Effector memory CD8-positive, alpha-beta T cell (primary cell): ENCODE data around the gene TSTD1.

ENCODE experiments used
- ATAC-seq: fragments of 150-1000 bp; cut with Tn5 transposase; replicated peaks from 2 replicates; pipeline ENCODE4 v1.10.0; 2021; ENCODE audit warnings: mild to moderate bottlenecking, moderate library complexity
- DNase-seq, 3 experiments: peaks; one replicate each; pipeline ENCODE4 v3.0.0; 2021
- H3K27ac Mint-ChIP-seq, 2 donors: one replicate each; pipeline ENCODE4 v1.8.0; 2022; ENCODE audit warnings: mild to moderate bottlenecking in 2 of 2, mixed read lengths in 2 of 2, moderate library complexity in 2 of 2
- H3K27me3 Mint-ChIP-seq, 2 donors: one replicate each; pipeline ENCODE4 v1.8.0; 2022; ENCODE audit warnings: mixed read lengths in 2 of 2
- H3K36me3 Mint-ChIP-seq: one replicate; pipeline ENCODE4 v1.8.0; 2022; ENCODE audit warnings: mild to moderate bottlenecking, moderate library complexity, mixed read lengths; ENCODE audit not compliant: insufficient read depth
- H3K4me1 Mint-ChIP-seq, 2 donors: one replicate each; pipeline ENCODE4 v1.8.0; 2022; ENCODE audit warnings: low read depth in 2 of 2, mixed read lengths in 2 of 2
- H3K4me3 Mint-ChIP-seq, 2 donors: one replicate each; pipeline ENCODE4 v1.8.0; 2022; ENCODE audit warnings: mild to moderate bottlenecking in 2 of 2, mixed read lengths in 2 of 2, moderate library complexity in 2 of 2
- H3K9me3 Mint-ChIP-seq, 2 donors: one replicate each; pipeline ENCODE4 v1.8.0; 2022; ENCODE audit warnings: mixed read lengths in 2 of 2

The TSTD1 gene

DNA sequence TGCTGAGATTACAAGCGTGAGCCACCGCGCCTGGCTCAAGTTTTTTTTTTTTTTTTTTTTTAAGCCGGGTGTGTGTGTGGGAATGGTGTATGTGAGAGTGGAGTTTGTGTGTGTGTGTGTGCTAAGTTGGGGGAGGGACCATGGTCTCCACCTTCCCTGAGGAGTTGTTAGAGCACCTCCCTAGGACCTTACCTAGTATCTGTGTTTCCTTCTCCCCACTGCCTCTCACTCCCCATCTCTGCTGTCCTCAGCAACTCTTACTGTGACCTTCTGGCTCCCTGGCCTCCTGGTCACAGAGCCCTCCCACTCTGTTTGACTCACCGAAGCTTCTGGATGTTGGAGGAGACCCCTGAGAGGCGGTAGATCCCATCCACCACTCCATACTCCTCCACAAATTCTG lies 20.5 kb upstream of the TSTD1 start:
- DNase-seq: no peak
- H3K9me3 Mint-ChIP-seq: no peaks in the 10 kb centered on the region
- peaks cover 52 to 60% of the 10 kb centered on the region in 2 donors for H3K4me1 Mint-ChIP-seq
- no peaks in the 10 kb centered on the region for H3K27me3 Mint-ChIP-seq
- ATAC-seq: no peak
- peak overlapping the region; percentile 44 to 50 for H3K4me3 Mint-ChIP-seq
- H3K36me3 Mint-ChIP-seq: peaks cover 93% of the 10 kb centered on the region
- H3K27ac Mint-ChIP-seq: peak overlapping the region; percentile 89 to 91

DNA sequence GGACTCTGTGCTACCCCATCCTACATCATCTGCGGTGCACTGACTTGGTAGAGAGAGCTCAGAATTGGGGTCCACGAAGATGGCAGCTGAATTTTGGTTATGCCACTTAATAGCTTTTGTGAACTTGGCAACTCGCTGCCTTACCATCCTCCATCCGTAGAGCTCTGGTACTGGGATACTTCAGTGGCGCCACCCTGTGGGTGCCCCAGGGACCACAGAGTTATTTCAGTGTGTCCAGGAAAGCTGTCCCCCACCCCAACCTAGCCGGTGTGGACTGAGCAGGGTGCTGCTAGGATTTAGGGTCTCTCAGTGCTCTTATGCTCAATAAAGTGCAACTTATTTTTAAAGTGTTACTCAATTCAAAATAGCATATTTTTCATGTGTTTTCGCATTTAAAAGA lies 16.0 kb upstream of the TSTD1 start:
- DNase-seq (no peak), ATAC-seq (no peak)
- peak overlapping the region in 1 of 2 donors; percentile 41 for H3K27ac Mint-ChIP-seq
- no peaks in the 10 kb centered on the region for H3K27me3 Mint-ChIP-seq
- no peaks in the 10 kb centered on the region for H3K9me3 Mint-ChIP-seq
- peaks cover 95% of the 10 kb centered on the region for H3K36me3 Mint-ChIP-seq
- H3K4me1 Mint-ChIP-seq: peaks cover 34 to 37% of the 10 kb centered on the region in 2 donors
- no peak overlapping the region for H3K4me3 Mint-ChIP-seq

DNA sequence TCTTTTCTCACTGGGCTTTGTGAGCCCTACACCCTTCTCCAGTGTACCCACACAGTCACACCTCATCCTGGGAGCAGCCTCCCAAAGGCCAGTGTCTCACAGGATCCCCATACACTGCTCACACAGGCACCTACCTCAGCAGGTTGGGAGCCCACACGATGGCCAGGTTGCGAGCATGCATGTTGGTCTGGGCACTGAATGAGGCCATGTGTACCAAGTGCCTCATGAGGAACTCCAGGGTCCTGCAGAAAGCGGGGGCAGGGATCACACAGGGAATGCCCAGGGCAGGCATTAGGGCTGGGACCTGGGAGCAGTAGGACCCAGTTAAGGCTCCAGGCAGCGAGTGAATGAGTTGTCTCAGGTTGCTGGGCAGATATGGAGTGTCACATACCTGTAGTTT lies 15.5 kb upstream of the TSTD1 start:
- H3K4me3 Mint-ChIP-seq: no peak overlapping the region
- peaks cover 95% of the 10 kb centered on the region for H3K36me3 Mint-ChIP-seq
- H3K9me3 Mint-ChIP-seq: no peaks in the 10 kb centered on the region
- ATAC-seq (no peak), DNase-seq (no peak)
- H3K4me1 Mint-ChIP-seq: peaks cover 30 to 31% of the 10 kb centered on the region in 2 donors
- H3K27ac Mint-ChIP-seq: peak overlapping the region in 1 of 2 donors; percentile 81
- H3K27me3 Mint-ChIP-seq: no peaks in the 10 kb centered on the region

DNA sequence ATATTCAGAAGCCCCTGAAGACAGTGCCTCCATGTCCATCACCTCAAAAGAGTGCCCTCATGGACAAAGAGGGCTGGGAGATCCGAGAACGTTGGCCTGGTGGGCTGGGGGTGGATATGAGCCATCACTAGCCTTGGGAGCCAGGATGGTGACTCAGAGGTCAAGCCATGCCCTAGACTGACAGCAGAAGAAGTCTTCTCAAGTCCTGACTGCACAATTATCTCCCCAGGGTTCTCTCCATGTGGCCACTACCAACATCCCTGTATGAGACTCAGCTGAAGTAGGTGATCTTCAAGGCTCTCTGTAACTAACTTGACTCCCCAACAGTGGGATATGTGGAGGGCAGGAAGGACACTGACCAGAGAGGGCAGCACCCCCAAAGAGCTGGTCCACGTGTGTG lies 14.1 kb upstream of the TSTD1 start:
- DNase-seq: no peak
- no peak overlapping the region for H3K4me3 Mint-ChIP-seq
- ATAC-seq: no peak
- H3K4me1 Mint-ChIP-seq: peaks cover 36 to 39% of the 10 kb centered on the region in 2 donors
- H3K27me3 Mint-ChIP-seq: no peaks in the 10 kb centered on the region
- H3K36me3 Mint-ChIP-seq: peaks cover 91% of the 10 kb centered on the region
- peak overlapping the region in 1 of 2 donors; percentile 59 for H3K27ac Mint-ChIP-seq
- H3K9me3 Mint-ChIP-seq: no peaks in the 10 kb centered on the region

DNA sequence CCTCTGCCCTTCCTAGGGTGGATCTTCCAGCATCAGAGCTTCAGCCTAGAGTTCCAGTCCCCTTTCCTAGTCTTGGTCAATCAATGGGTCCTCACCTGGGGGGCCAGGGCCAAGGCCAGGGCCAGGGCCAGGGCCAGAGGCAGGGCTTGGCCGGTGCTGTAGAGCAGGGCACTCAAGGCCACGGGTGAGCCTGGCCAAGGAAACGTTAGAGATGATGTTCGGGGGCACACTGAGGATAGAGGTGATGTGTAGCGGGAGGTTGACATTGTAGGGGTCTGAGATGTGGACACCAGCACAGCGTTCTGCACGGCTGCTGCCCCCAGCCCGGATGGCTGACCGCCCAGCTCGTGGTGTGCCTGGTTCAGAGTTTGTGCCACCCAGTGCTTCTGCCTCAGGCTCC lies 12.5 kb upstream of the TSTD1 start:
- peaks cover 86% of the 10 kb centered on the region for H3K36me3 Mint-ChIP-seq
- no peak overlapping the region for H3K4me3 Mint-ChIP-seq
- no peaks in the 10 kb centered on the region for H3K9me3 Mint-ChIP-seq
- H3K27ac Mint-ChIP-seq: peak overlapping the region; percentile 10 to 54
- H3K27me3 Mint-ChIP-seq: no peaks in the 10 kb centered on the region
- H3K4me1 Mint-ChIP-seq: peaks cover 34 to 35% of the 10 kb centered on the region in 2 donors
- DNase-seq: no peak
- no peak for ATAC-seq

DNA sequence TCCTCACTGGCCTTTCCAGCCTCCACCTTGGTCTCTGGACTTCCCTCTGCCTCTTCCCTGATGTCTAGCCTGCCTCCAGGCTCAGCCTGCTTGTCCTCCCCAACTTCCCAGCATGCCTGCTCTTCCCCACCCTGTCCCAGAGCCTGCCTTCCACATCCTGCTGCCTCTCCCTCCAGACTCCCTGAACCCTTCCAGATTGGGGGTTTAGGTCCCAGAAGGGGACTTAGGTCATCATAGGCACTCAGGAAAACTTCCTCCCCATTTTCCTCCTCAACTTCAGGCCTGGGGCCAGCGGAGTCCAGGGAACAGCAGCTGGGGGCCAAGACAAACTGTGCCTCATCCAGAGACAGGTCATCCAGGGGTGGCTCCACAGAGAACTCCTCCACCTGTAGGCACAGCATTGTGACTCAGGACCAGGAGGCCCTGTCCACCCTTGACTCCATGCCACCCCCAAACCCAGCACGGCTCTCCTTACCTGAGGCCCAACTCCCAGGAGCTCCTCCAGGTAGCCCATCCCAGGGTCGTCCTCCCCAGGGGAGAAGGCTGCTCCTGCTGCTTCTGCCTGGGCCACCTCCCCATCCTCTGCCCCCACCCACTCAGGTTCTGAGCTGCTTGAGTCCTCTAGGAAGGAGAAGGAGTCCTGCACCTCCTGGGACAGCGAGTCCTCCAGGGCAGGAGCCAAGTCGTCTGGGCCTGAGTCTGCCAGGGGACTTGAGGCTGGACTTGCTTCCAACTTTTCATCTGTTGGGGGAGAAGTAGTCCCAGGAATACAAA lies 10.4 kb upstream of the TSTD1 start:
- Mint-ChIP-seq H3K4me1 (peaks cover 42 to 45% of the 10 kb centered on the region in 2 donors), H3K4me3 (peak overlapping the region in 1 of 2 donors; percentile 25), H3K36me3 (peaks cover 89% of the 10 kb centered on the region), H3K27ac (peak overlapping the region; percentile 78 to 81), H3K9me3 (no peaks in the 10 kb centered on the region), H3K27me3 (no peaks in the 10 kb centered on the region)
- no peak for ATAC-seq
- DNase-seq: no peak

DNA sequence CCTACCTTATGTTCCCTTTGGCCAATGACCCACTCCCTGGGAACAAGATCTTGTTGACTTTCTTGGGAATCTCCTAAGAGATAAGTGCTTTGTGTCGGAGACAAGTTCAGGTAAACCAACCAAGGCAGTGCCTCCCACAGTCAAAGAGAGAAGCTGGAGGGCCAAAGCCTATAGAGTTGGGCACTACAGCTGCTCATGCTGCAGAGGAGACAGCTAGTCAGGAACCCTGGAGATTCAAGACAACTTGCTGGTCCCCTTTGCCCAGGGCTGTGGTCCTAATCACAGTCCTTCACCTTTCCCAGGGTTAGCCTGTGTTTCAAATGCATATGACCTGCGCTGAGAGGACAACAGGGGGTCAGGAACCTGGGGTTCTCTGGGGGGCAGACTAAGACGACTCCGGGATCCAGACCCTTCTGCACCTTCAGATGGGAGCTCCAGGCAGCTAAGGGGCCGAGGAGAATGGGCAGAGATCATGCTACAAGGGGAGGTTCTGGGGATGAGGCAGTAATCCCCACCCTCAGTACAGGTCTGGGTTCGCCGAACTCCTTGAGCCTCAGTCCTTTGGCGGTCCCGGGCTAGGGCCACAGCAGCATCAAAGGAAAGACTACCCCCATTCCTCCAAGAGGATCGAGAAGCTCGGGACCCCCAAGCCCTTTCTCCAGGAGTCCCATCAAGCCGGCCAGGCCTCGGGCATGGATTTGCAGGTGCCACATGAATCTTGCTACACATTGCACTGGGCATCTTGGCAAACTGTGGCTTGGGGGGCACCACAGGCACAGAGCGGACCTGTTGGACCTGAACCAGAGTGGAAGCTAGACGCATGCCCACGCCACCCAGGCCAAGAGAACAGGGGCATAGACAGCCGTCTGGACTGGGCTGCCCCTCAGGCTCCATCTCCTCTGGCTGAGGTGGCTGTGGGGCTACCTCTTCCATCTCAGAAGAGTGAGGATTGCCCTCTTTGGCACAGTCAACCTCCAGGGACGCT lies 9.0 kb upstream of the TSTD1 start:
- H3K4me1 Mint-ChIP-seq: peaks cover 39 to 46% of the 10 kb centered on the region in 2 donors
- no peak for DNase-seq
- no peaks in the 10 kb centered on the region for H3K27me3 Mint-ChIP-seq
- ATAC-seq: no peak
- peak overlapping the region in 1 of 2 donors; percentile 17 for H3K4me3 Mint-ChIP-seq
- peak overlapping the region; percentile 97 to 98 for H3K27ac Mint-ChIP-seq
- peaks cover 84% of the 10 kb centered on the region for H3K36me3 Mint-ChIP-seq
- no peaks in the 10 kb centered on the region for H3K9me3 Mint-ChIP-seq

DNA sequence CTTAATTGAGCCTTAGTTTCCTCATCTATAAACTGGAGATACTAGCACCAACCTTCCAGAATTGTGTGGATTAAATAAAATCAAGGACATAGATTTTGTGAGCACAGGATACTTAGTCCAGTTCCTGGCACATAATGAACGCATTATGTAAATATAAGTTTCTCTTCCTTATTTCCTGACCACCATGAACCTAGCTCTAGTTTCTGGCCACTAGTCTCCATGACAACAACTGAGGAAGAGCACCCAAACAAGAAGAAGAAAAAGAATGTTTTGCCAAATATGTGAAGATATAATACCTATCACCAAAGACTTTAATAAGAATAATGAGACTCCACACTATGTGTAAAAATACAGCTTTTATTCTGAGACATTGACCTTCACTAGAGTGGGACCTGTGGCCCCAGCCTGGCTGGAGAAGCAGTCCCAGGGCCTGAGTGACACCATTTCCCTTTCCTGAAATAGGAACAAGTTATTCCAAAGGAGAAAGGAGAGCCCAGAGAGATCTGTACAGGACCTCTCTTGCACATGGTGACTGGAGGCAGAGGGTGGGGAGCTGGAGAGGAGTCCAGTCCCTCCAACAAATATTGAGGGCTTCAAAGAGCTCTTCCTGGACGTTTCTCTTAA lies 8.0 kb upstream of the TSTD1 start:
- Mint-ChIP-seq H3K9me3 (no peaks in the 10 kb centered on the region), H3K27ac (peak overlapping the region; percentile 97 to 98), H3K4me3 (peak overlapping the region; percentile 91), H3K27me3 (no peaks in the 10 kb centered on the region), H3K36me3 (peaks cover 78% of the 10 kb centered on the region), H3K4me1 (peaks cover 40 to 48% of the 10 kb centered on the region in 2 donors)
- ATAC-seq (no peak), DNase-seq (no peak)

DNA sequence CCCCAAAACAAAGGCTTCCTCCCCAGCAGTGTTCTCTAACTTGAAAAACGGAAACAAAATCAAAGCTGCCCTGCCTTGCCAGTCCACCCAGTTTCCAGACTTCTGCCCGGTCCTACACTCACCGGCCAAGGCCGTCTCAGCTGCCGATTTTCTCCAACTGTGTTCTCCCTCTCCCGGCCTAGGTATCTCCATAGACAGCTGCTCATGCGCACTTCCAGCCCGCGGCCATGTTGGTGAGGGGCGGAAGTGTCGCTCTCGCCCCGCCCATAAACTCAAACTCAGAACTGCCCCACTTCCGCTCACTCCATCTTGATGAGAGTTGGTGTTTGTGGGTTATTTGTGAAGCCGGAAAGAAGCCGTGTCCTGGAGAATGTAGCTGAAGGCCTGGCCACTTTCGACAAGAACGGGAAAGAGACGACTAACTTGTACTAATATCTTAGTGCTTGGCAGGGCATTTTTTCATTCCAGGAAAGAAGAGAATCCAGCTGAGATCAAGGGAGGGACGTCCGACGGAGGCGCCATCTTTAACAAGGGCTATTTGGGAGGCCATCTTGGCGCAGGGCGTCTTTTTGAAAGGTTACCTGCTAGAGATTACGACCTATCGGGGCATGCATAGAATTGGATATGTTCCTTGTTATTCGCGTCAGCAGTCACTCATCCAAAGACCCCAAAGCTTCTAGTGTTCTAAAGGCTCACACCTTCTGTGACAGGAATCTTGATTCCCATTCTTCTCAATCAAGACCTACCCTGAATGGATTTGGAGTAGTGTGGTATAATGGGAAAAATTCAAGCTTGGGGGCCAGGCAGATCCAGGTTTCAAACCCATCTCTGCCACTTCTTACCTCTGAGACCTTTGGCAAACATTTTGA lies 7.2 kb upstream of the TSTD1 start, which contains the start of gene USF1:
Gene USF1, minus strand, starts transcription at position 242 of the 869 bp plus-strand sequence. CDS start 2,702 bp downstream, outside the sequence.
- Mint-ChIP-seq H3K4me1 (peaks cover 44 to 52% of the 10 kb centered on the region in 2 donors), H3K9me3 (no peaks in the 10 kb centered on the region), H3K36me3 (peaks cover 78% of the 10 kb centered on the region)

DNA sequence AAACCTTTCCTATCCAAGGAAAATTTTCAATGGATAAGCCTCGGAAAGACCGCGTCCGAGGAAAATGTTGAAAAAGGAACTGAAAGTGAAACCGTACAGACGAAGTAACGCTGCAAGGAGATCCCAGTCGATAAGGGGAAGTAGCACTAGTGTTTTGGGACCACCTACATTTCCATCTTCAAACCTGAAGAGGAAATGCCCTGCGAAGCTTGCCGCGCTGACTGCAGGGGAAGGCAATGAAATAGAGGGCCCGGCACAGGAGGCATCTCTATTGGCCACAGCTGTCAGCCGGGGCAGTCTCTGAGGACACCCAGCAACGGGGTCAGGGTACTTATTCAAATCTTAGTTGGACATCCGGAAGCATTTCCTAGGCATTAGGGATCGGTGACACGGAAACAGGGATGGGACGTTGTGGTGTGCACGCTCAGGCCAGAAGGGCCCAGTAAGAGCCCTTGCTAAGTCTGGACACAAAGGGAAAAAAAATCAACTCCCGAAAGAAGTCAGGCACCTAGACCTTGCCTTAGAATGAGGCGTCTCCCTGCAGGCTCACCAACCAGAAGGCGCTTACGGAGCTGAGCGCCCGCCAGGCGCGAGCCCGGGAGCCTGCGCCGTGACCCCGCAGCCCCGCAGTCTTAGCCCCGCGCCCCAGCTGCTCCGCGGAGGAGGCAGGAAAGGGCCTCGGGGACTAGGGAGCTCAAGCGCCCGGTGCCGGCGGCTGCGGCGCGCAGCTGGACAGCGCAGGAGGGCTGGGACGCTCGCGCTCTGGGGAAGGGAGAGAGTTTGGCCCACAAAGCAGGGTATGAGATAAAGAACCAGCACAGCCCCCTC lies 6.4 kb upstream of the TSTD1 start:
- peak; percentile 49 to 56 (median 56) for DNase-seq
- Mint-ChIP-seq H3K9me3 (no peaks in the 10 kb centered on the region), H3K4me1 (peaks cover 44 to 52% of the 10 kb centered on the region in 2 donors), H3K27me3 (no peaks in the 10 kb centered on the region), H3K36me3 (peaks cover 78% of the 10 kb centered on the region), H3K4me3 (peak overlapping the region; percentile 91), H3K27ac (peak overlapping the region; percentile 97 to 98)
- peak; percentile 53 for ATAC-seq

More for the DNA sequence above, 7.2 kb upstream of the TSTD1 start, which contains the start of gene USF1:
- peak within 1 kb of the TSS; percentile 97 to 98 for H3K27ac Mint-ChIP-seq
- ATAC-seq: peak; percentile 81
- H3K4me3 Mint-ChIP-seq: peak within 1 kb of the TSS; percentile 91
- DNase-seq: peak; percentile 91 to 97 (median 94)
- no peaks in the 10 kb centered on the region for H3K27me3 Mint-ChIP-seq

DNA sequence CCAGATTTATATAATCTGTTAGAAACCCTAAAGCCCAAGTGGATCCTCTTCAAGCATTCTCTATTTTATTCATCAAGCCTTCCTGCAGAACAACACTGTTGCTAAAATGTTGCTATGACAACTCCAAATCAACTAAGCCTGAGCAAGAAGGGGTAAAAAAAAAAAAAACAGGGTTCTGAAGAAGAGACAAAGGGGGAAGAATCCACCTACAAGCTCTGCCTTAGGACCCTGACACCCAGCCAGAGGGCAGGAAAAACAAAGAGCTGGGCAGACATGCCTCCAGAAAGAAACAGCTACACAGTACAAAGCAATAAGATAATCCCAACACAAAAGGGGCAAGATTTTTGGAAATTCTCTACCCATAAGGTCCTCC lies 5.8 kb upstream of the TSTD1 start:
- Mint-ChIP-seq H3K27ac (peak overlapping the region; percentile 97 to 98), H3K27me3 (no peaks in the 10 kb centered on the region), H3K9me3 (no peaks in the 10 kb centered on the region), H3K4me3 (peak overlapping the region; percentile 91), H3K4me1 (peaks cover 46 to 52% of the 10 kb centered on the region in 2 donors), H3K36me3 (peaks cover 78% of the 10 kb centered on the region)
- no peak for DNase-seq
- ATAC-seq: peak; percentile 12

DNA sequence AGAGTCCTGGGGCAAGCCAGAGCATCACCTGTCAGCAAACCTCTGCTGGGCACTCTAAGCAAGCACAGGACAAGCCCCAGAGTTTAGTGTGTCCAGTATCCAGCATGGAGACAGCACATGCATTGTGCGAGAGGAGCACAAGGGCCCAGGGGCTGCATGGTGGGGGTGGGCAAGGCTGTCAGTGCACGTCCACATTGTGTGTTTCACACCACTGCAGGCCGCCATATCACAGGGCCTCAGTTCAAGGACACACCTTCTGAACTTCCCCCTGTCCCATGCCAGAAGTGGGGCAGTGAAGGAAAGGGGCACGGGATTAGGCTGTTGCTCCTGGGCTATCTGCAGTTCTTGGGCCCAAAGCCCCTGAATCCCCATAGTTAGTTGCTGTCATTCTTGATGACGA lies 782 bp upstream of the TSTD1 start:
- Mint-ChIP-seq H3K4me3 (peak overlapping the region; percentile 86 to 87), H3K27me3 (no peaks in the 10 kb centered on the region), H3K27ac (peak overlapping the region; percentile 92 to 94), H3K36me3 (peaks cover 55% of the 10 kb centered on the region), H3K4me1 (peaks cover 36 to 37% of the 10 kb centered on the region in 2 donors), H3K9me3 (no peaks in the 10 kb centered on the region)
- no peak for ATAC-seq
- DNase-seq: no peak
